Bronchial epithelial cell (primary cell): ENCODE measurements around the gene SERPING1. TPM values are rescaled to one million over a fixed set of nuclear protein-coding genes. Genes with fewer than 3 reads are reported as not detected.
"Not testable (repeated sequence)": the region's sequence is repeated elsewhere in the genome, so short reads cannot be mapped to it uniquely, and the experiment has no call there.

Source experiments
- DNase-seq: peaks from one replicate; pipeline ENCODE4 v3.0.0-alpha.2; 2010; ENCODE audit warnings: low read depth
- FAIRE-seq: peaks from 2 replicates; lab custom pipeline; 2011; peaks lifted over from hg19 to GRCh38; lab: Jason Lieb, UNC
- H3K27me3 ChIP-seq: 2 replicates; pipeline ENCODE4 v1.5.1; 2011; ENCODE audit warnings: low read length; ENCODE audit not compliant: control insufficient read depth, insufficient read depth
- H3K36me3 ChIP-seq: 2 replicates; pipeline ENCODE4 v1.5.1; 2011; ENCODE audit warnings: low read length; ENCODE audit not compliant: control insufficient read depth, insufficient read depth
- H3K4me3 ChIP-seq: 2 replicates; pipeline ENCODE4 v1.5.1; 2011; ENCODE audit warnings: mild to moderate bottlenecking, low read depth, low read length, control low read depth
- total RNA-seq: library from RNA; depleted of rRNA; stranded (reverse); fragments of >200 nt; gene quantifications from 2 replicates; pipeline ENCODE4 v1.2.1, GENCODE V29; 2014
- TF ChIP-seq, protein P1 (sequence below): IDR thresholded peaks from 2 replicates; pipeline ENCODE4 v1.5.1; 2011; ENCODE audit warnings: mild to moderate bottlenecking, moderate library complexity, low read length, control low read depth, inconsistent platforms; ENCODE audit not compliant: insufficient read depth, severe bottlenecking

Gene SERPING1
- total RNA-seq, 1 donor from 2014 or later: 1.3 TPM

DNA sequence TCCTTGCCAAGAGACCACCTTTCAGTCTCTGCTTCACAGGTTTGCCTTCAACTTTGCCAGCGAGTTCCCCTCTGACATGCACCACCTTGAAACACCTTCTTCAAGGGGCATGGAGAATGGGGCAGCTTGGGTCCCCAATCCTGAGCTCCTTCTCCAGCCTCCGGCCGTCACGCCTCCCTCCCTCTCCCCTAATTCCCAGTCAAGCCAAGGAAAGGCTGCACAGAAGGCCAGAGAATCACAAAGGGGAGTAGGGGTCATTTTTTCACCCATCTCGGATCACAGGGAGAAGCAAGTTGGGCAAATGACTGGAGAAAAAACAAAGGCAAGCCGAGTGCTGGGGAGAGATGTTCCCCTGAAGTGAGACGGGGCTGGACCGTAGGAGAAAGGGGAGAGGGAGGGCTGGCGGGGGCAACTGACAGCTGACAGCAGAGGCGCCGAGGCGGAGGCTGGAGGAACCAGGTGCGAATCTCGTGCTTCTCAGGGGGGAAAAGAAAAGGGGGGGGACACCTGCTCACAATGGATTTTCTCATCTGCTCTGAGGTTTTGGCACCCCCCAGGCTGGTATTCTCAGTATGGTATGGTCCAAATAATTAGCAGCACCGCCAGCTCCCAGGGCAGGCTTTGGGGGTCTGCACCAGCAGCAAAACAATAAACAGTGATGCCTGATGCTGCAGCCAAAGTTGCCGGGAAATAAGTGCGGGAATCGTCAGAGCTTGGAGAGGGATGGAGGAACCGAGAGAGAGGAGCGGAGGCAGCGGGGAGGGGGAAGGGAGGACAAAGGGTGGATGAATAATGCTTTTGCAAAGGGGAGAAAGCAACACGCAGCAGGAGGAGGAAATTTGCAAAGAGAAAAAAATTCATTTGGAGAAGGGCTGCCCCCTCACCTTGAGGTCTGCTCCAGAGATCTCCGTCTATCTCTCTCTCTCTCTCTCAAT, 51.6 kb downstream of the SERPING1 start:
- Histone ChIP-seq H3K4me3 (peak overlapping the region; percentile 7), H3K27me3 (peaks cover 19% of the 10 kb centered on the region), H3K36me3 (no peaks in the 10 kb centered on the region)
- TF ChIP-seq, protein P1, sequence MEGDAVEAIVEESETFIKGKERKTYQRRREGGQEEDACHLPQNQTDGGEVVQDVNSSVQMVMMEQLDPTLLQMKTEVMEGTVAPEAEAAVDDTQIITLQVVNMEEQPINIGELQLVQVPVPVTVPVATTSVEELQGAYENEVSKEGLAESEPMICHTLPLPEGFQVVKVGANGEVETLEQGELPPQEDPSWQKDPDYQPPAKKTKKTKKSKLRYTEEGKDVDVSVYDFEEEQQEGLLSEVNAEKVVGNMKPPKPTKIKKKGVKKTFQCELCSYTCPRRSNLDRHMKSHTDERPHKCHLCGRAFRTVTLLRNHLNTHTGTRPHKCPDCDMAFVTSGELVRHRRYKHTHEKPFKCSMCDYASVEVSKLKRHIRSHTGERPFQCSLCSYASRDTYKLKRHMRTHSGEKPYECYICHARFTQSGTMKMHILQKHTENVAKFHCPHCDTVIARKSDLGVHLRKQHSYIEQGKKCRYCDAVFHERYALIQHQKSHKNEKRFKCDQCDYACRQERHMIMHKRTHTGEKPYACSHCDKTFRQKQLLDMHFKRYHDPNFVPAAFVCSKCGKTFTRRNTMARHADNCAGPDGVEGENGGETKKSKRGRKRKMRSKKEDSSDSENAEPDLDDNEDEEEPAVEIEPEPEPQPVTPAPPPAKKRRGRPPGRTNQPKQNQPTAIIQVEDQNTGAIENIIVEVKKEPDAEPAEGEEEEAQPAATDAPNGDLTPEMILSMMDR: no peak
- DNase-seq (no peak), FAIRE-seq (no peak)

DNA sequence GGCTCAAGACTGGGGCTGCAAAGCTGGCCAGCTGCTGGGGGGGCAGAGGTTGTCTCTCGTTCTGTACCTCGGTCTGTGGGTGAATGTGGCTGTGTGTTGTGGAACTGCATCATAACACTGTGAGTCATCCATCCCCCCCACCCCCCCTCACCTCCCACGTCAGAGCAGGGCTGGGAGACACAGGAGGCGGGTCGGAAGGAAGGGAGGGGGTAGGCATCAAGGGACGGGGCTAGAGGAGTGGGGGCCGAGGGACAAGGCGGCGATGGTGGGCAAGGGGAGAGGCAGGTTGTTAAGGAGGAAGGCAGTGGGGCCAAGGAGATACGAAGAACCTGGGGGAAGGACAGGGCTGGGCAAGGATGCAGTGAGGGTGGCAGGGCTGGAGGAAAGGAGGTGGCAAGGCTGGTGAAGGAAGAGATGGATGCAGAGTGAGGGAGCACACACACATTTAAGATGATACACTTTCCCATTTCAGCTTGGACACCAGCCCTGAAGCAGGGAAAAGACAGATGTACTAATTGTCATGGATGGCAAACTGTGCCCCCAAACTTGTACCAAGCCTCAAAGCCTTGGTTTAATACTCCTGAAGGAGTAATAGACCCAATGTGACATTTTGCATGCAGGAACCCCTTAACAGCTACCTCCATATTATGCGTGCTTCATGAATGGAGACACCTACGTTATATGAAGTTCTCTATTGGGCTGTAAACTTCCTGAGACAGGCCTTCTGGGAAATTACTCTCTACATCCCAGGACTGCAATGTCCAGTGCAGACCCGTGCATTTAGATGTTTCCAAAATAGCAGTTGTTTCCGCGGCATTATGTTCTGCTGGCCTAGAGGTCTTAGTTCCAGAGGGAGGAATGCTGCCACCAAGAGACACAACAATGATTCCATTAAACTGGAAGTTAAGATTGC, 52.6 kb downstream of the SERPING1 start, which contains the start of gene YPEL4:
YPEL4 (minus strand) TSS at position 87 of the 913 bp plus-strand sequence. CDS start 2,805 bp downstream, outside the sequence.
- peak within 1 kb of the TSS; percentile 7 for H3K4me3 ChIP-seq
- peaks cover 19% of the 10 kb centered on the region for H3K27me3 ChIP-seq
- DNase-seq: peak; percentile 65
- TF ChIP-seq, protein P1: no peak
- no peak for FAIRE-seq
- H3K36me3 ChIP-seq: no peaks in the 10 kb centered on the region

DNA sequence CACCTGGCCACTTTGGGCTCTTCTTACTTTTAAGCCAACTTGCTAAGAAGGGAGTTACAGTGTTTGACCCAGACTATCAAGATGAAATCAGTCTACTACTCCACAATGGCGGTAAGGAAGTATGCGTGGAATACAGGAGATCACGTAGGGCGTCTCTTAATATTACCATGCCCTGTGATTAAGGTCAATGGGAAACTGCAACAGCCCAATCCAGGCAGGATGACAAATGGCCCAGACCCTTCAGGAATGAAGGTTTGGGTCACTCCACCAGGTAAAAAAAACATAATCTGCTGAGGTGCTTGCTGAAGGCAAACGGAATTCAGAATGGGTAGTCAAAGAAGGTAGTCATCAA, 53.2 kb downstream of the SERPING1 start:
- TF ChIP-seq, protein P1: no peak
- FAIRE-seq: no peak
- H3K4me3 ChIP-seq: no peak overlapping the region
- no peaks in the 10 kb centered on the region for H3K36me3 ChIP-seq
- peaks cover 19% of the 10 kb centered on the region for H3K27me3 ChIP-seq
- DNase-seq: peak; percentile 45

DNA sequence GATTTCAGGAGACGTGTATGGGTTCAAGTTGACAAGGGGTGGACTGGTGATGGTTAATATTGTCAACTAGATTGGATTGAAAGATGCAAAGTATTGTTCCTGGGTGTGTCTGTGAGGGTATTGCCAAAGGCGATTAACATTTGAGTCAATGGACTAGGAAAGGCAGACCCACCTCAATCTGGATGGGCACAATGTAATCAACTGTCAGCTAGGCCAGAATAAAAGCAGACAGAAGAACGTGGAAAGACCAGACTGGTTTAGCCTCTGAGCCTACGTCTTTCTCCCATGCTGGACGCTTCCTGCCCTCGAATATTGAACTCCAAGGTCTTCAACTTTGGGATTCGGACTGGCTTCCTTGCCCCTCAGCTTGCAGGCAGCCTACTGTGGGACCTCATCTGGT, 53.9 kb downstream of the SERPING1 start:
- H3K27me3 ChIP-seq: peaks cover 19% of the 10 kb centered on the region
- H3K4me3 ChIP-seq: no peak overlapping the region
- DNase-seq (no peak), FAIRE-seq (no peak)
- TF ChIP-seq, protein P1: no peak
- no peaks in the 10 kb centered on the region for H3K36me3 ChIP-seq

DNA sequence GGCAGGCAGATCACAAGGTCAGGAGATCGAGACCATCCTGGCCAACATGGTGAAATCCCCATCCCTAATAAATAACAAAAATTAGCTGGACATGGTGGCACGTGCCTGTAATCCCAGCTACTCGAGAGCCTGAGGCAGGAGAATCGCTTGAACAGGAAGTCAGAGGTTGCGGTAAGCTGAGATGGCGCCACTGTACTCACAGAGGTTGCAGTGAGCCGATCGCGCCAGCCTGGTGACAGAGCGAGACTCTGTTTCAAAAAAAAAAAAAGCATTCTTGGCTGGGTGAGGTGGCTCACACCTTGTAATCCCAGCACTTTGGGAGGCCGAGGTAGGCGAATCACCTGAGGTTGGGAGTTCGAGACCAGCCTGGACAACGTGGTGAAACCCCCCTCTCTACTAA, 54.7 kb downstream of the SERPING1 start:
- not testable (repeated sequence) for H3K36me3 ChIP-seq, H3K4me3 ChIP-seq, DNase-seq, FAIRE-seq
- H3K27me3 ChIP-seq: peaks cover 17% of the 10 kb centered on the region

DNA sequence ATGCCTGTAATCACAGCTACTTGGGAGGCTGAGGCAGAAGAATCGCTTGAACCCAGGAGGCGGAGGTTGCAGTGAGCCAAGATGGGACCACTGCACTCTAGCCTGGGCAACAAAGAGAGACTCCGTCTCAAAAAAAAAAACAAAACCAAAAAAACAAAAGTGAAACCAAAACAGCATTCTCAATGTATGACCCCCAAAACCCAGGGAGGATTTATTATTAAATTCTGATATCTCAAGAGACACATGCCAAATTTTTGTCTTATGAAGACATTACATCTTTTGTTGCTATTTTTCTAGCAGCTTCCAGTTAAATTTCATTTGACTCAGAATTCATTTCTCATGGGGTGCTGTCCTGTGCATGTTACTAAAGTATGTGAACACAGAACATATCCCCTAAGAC, 55.2 kb downstream of the SERPING1 start:
- DNase-seq: no peak
- no peaks in the 10 kb centered on the region for H3K36me3 ChIP-seq
- TF ChIP-seq, protein P1: no peak
- no peak for FAIRE-seq
- H3K27me3 ChIP-seq: peaks cover 13% of the 10 kb centered on the region
- no peak overlapping the region for H3K4me3 ChIP-seq
